Astrocyte (in vitro differentiated cells and primary cell): ENCODE measurements around the gene PRKAR2B.

ENCODE experiments used
- EZH2 ChIP-seq: IDR thresholded peaks from 2 replicates; pipeline ENCODE4 v1.6.1; 2012; ENCODE audit warnings: mild to moderate bottlenecking, low read length, inconsistent platforms; ENCODE audit not compliant: insufficient read depth
- TF ChIP-seq, protein P1 (sequence below): IDR thresholded peaks from 2 replicates; pipeline ENCODE4 v1.5.1; 2011; ENCODE audit warnings: low read depth, mild to moderate bottlenecking, inconsistent platforms, low read length, moderate library complexity; ENCODE audit not compliant: insufficient read depth

DNA sequence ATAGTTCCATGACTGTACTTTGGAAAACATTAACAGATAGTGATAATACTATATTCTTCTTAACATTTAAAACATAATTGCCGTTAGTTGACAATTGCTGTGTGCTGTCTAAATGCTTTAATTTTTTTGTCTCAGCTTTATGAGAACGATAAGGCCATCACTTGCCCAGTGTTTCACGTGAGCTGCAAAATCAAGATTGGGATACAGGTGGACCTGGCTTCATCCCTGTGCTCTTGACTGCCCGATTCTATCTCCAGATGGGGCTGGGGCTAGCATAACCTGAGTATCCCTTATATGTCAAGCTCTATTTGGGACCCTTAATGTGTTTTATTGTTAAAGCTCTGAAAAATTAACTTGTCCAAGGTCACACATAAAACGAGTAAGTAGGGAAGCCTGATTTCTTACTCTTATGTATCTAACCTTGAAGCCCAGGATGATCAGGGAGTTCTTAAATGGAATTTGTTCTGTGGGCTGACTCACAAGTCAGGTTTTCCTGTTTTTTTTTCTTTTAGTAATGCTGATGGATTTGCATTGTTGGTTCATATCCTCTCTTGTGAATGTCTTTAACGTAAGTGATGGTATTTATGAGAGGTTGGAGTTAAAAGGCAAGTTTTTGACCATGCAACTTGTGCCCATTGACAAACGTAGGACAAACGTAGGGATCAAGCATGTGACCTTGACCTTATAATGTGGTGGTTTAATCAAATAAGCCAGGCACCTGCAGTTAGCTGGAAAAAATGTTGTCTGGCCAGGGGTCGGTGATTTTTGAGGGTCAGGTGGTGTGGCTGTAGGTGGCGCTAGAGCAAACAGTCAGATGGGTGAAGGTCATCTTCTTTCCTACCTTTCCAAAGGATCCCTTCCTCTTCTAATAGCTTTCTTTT is 3.6 kb downstream of the PRKAR2B start:
- TF ChIP-seq, protein P1, sequence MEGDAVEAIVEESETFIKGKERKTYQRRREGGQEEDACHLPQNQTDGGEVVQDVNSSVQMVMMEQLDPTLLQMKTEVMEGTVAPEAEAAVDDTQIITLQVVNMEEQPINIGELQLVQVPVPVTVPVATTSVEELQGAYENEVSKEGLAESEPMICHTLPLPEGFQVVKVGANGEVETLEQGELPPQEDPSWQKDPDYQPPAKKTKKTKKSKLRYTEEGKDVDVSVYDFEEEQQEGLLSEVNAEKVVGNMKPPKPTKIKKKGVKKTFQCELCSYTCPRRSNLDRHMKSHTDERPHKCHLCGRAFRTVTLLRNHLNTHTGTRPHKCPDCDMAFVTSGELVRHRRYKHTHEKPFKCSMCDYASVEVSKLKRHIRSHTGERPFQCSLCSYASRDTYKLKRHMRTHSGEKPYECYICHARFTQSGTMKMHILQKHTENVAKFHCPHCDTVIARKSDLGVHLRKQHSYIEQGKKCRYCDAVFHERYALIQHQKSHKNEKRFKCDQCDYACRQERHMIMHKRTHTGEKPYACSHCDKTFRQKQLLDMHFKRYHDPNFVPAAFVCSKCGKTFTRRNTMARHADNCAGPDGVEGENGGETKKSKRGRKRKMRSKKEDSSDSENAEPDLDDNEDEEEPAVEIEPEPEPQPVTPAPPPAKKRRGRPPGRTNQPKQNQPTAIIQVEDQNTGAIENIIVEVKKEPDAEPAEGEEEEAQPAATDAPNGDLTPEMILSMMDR: no peak
- TF ChIP-seq EZH2: no peak
